Endothelial cell of umbilical vein (primary cell): ENCODE measurements around the gene TMEM14A. TPM values are rescaled to one million over a fixed set of nuclear protein-coding genes. Genes with fewer than 3 reads are reported as not detected.

Experiments used
- BruUV-seq: library from RNA; stranded (reverse); fragments of 400-500 nt; replicated peaks from 2 replicates; lab custom pipeline; 2021; lab: Mats Ljungman, UMichigan
- CTCF ChIA-PET: fragments of 300-600, 350-600 bp; sonication (Branson Sonifier 250); formaldehyde crosslinking; loops from one replicate; lab custom pipeline; 2021; ENCODE audit warnings: antibody characterized with exemption, inconsistent platforms; lab: Charles Lee
- POLR2A ChIA-PET: fragments of 300-600, 350-600 bp; sonication (Branson Sonifier 250); formaldehyde crosslinking; loops from one replicate; lab custom pipeline; 2021; ENCODE audit warnings: antibody characterized with exemption, inconsistent platforms; lab: Charles Lee
- DNase-seq: peaks from one replicate; pipeline ENCODE4 v3.0.0-alpha.2; 2011; ENCODE audit warnings: low read depth, low spot score
- FAIRE-seq: peaks from 2 replicates; lab custom pipeline; 2011; peaks lifted over from hg19 to GRCh38; lab: Jason Lieb, UNC
- H2AFZ ChIP-seq: 2 replicates; pipeline ENCODE4 v1.6.0; 2012; ENCODE audit warnings: low read depth, low read length, control low read depth, inconsistent platforms
- H3K27ac ChIP-seq: 2 replicates; pipeline ENCODE4 v1.5.1; 2011; ENCODE audit warnings: low read depth, mild to moderate bottlenecking, control low read depth, low read length, moderate library complexity; ENCODE audit not compliant: insufficient read depth
- H3K27me3 ChIP-seq, 2 experiments: 2 replicates each; pipeline versions ENCODE4 v1.6.0 to v1.6.1; 2011; ENCODE audit warnings: low read length in 2 of 2, mixed read lengths in 1 of 2; ENCODE audit not compliant: control insufficient read depth in 2 of 2, insufficient read depth in 2 of 2
- H3K36me3 ChIP-seq, 2 experiments: 2 replicates in 1 of 2; 3 replicates in 1 of 2; pipeline ENCODE4 v1.5.1; 2011; ENCODE audit warnings: low read length in 2 of 2, mild to moderate bottlenecking in 1 of 2, moderate library complexity in 1 of 2; ENCODE audit not compliant: control insufficient read depth in 2 of 2, insufficient read depth in 2 of 2; ENCODE audit errors: extremely low read depth in 1 of 2
- H3K4me1 ChIP-seq: 3 replicates; pipeline ENCODE4 v1.5.1; 2011; ENCODE audit warnings: mild to moderate bottlenecking, low read length; ENCODE audit not compliant: control insufficient read depth, insufficient read depth; ENCODE audit errors: extremely low read depth
- H3K4me2 ChIP-seq: 2 replicates; pipeline ENCODE4 v1.6.1; 2011; ENCODE audit warnings: low read length, control low read depth, mixed read lengths; ENCODE audit not compliant: insufficient read depth
- H3K4me3 ChIP-seq, 3 experiments: fragments of 200-600 bp in 1 of 3; sonication (generic), shearing (Covaris generic) in 1 of 3; replicated peaks in 1 of 3; 2 replicates each; pipeline ENCODE4 v1.5.1; 2011 to 2016; ENCODE audit warnings: control low read depth in 3 of 3, low read length in 3 of 3, mild to moderate bottlenecking in 2 of 3, inconsistent platforms in 1 of 3, low read depth in 1 of 3, moderate library complexity in 1 of 3; ENCODE audit not compliant: insufficient read depth in 1 of 3
- H3K79me2 ChIP-seq: 2 replicates; pipeline ENCODE4 v1.6.0; 2012; ENCODE audit warnings: low read length, inconsistent platforms; ENCODE audit not compliant: control insufficient read depth, insufficient read depth
- H3K9ac ChIP-seq: replicated peaks from 2 replicates; pipeline ENCODE3; 2011; ENCODE audit warnings: low read length, control low read depth; ENCODE audit not compliant: insufficient read depth; ENCODE audit errors: extremely low read depth
- H3K9me1 ChIP-seq: replicated peaks from 3 replicates; pipeline ENCODE4 v1.6.0; 2011; ENCODE audit warnings: mild to moderate bottlenecking, low read length; ENCODE audit not compliant: control insufficient read depth, insufficient read depth; ENCODE audit errors: extremely low read depth
- H3K9me3 ChIP-seq: replicated peaks from 2 replicates; pipeline ENCODE4 v1.5.1; 2012; ENCODE audit warnings: low read length, inconsistent platforms; ENCODE audit not compliant: control insufficient read depth, insufficient read depth
- H4K20me1 ChIP-seq: replicated peaks from 2 replicates; pipeline ENCODE3; 2011; ENCODE audit warnings: mild to moderate bottlenecking, low read length; ENCODE audit not compliant: control insufficient read depth, insufficient read depth; ENCODE audit errors: extremely low read depth
- CTCF ChIP-seq, 2 donors: IDR thresholded peaks; 1 replicate in 1 of 2; 2 replicates in 1 of 2; pipeline ENCODE4 v1.5.1; 2011; ENCODE audit warnings: low read length in 2 of 2, mild to moderate bottlenecking in 2 of 2, moderate library complexity in 2 of 2, control low read depth in 1 of 2, inconsistent platforms in 1 of 2, low read depth in 1 of 2; ENCODE audit not compliant: insufficient read depth in 1 of 2; ENCODE audit errors: extremely low read depth in 1 of 2
- EZH2 ChIP-seq: IDR thresholded peaks from 2 replicates; pipeline ENCODE4 v1.6.1; 2012; ENCODE audit warnings: borderline replicate concordance, low read depth, mild to moderate bottlenecking, moderate library complexity, low read length, inconsistent platforms; ENCODE audit not compliant: severe bottlenecking
- FOS ChIP-seq: IDR thresholded peaks from 2 replicates; pipeline ENCODE4 v1.6.1; 2011; ENCODE audit warnings: mild to moderate bottlenecking, low read length, moderate library complexity, borderline replicate concordance; ENCODE audit not compliant: insufficient read depth
- GATA2 ChIP-seq: IDR thresholded peaks from 2 replicates; pipeline ENCODE4 v1.7.0; 2011; ENCODE audit warnings: low read depth, mild to moderate bottlenecking, moderate library complexity, mixed read lengths, low read length; ENCODE audit not compliant: insufficient read length, insufficient read depth
- JUN ChIP-seq: IDR thresholded peaks from 2 replicates; pipeline ENCODE4 v1.6.1; 2011; ENCODE audit warnings: borderline replicate concordance, low read depth; ENCODE audit not compliant: insufficient read length, insufficient read depth
- MYC ChIP-seq: IDR thresholded peaks from one replicate; pipeline ENCODE4 v1.6.1; 2011; ENCODE audit warnings: mild to moderate bottlenecking, low read depth, low read length
- POLR2A ChIP-seq: IDR thresholded peaks from 2 replicates; pipeline ENCODE4 v1.6.1; 2012; ENCODE audit warnings: low read depth, mild to moderate bottlenecking, control low read depth, low read length
- POLR2AphosphoS5 ChIP-seq: IDR thresholded peaks from 2 replicates; pipeline ENCODE4 v1.6.1; 2012; ENCODE audit warnings: low read depth, mild to moderate bottlenecking, control low read depth, low read length, moderate library complexity; ENCODE audit not compliant: insufficient read depth
- dilution Hi-C: fragments of 300-500 bp; cut with MboI; formaldehyde crosslinking; loops from one replicate; pipeline ENCODE4 v1.15.0; 2019; ENCODE audit warnings: low sequenced_read_pairs; ENCODE audit not compliant: extremely low pct_ligation_motif_present
- intact Hi-C: fragments of 100-400 bp; cut with micrococcal nuclease; formaldehyde crosslinking; loops from one replicate; pipeline ENCODE4 v1.10.0; 2022
- polyA plus RNA-seq, 4 experiments: library from polyadenylated mRNA; depleted of rRNA in 3 of 4; stranded (reverse) in 3 of 4; unstranded in 1 of 4; fragments of >200 nt; gene quantifications; 2 replicates each; pipeline versions ENCODE4 v1.2.1 to v1.2.3, GENCODE V29; 2011 to 2012; ENCODE audit warnings: missing spikeins in 1 of 4
- total RNA-seq: library from RNA; stranded (reverse); gene quantifications from 2 replicates; pipeline ENCODE4 v1.2.3, GENCODE V29; 2021
- TF ChIP-seq, protein P1 (sequence below): IDR thresholded peaks from 2 replicates; pipeline ENCODE4 v1.6.1; 2011; ENCODE audit not compliant: insufficient read depth, insufficient read length

TMEM14A gene
- total and polyA plus RNA-seq, 2 donors (not counting 3 experiments of a cell fraction or from before 2014, with no cell fraction given): 19.5 to 33.7 TPM

- Histone ChIP-seq H3K4me1 (no peaks in the 10 kb centered on the region), H3K79me2 (no peaks in the 10 kb centered on the region), H2AFZ (no peak overlapping the region), H4K20me1 (no peaks in the 10 kb centered on the region), H3K4me2 (no peak overlapping the region), H3K9ac (no peak overlapping the region), H3K9me3 (no peaks in the 10 kb centered on the region), H3K27ac (no peak overlapping the region), H3K9me1 (peaks cover 3% of the 10 kb centered on the region), H3K36me3 (no peaks in the 10 kb centered on the region), H3K27me3 (no peaks in the 10 kb centered on the region), H3K4me3 (no peak overlapping the region)
- TF ChIP-seq EZH2 (no peak), FOS (no peak), JUN (no peak), POLR2AphosphoS5 (no peak), CTCF (IDR thresholded peaks at IDR 0.05; ENCODE audit: extremely low read depth in 1 of 2, insufficient read depth in 1 of 2, low read depth in 1 of 2, low read length in 2 of 2) (no peak), GATA2 (no peak), POLR2A (no peak), MYC (no peak)
- TF ChIP-seq, protein P1, sequence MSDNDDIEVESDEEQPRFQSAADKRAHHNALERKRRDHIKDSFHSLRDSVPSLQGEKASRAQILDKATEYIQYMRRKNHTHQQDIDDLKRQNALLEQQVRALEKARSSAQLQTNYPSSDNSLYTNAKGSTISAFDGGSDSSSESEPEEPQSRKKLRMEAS: no peak
- dilution Hi-C loops: no loop called here
- FAIRE-seq (no peak), DNase-seq (no peak)
- BruUV-seq: no TSS peak
- intact Hi-C loops: no loop called here
- ChIA-PET POLR2A (no interaction called here), CTCF (no interaction called here)
Measured at GRCh38 chr6:52681416-52681815, 10.5 kb downstream of the TMEM14A start.
